H1 (cell line): ENCODE measurements around the gene TRAF3IP3. TPM values are rescaled to one million over a fixed set of nuclear protein-coding genes. Genes with fewer than 3 reads are reported as not detected.

Source experiments
- CTCF ChIA-PET: fragments of 300-600 bp; sonication (Branson Sonifier 250); formaldehyde crosslinking; loops from one replicate; lab custom pipeline; 2021; ENCODE audit not compliant: partially characterized antibody; lab: Charles Lee
- POLR2A ChIA-PET: fragments of 300-600 bp; sonication (Branson Sonifier 250); formaldehyde crosslinking; loops from one replicate; lab custom pipeline; 2021; ENCODE audit warnings: inconsistent platforms; ENCODE audit not compliant: partially characterized antibody; lab: Charles Lee
- DNase-seq, 2 experiments: peaks; one replicate each; pipeline versions ENCODE4 v3.0.0 to v3.0.0-alpha.2; 2010 to 2022; ENCODE audit warnings: low spot score in 2 of 2, low read depth in 1 of 2, mixed read lengths in 1 of 2
- FAIRE-seq: peaks from 2 replicates; lab custom pipeline; 2011; peaks lifted over from hg19 to GRCh38; lab: Jason Lieb, UNC
- H2AFZ ChIP-seq: 2 replicates; pipeline ENCODE4 v1.8.1; 2012; ENCODE audit warnings: low read length, inconsistent platforms
- H2AK5ac ChIP-seq: 2 replicates; pipeline ENCODE4 v1.6.1; 2013; ENCODE audit warnings: low read depth, low read length
- H2BK120ac ChIP-seq: replicated peaks from 2 replicates; pipeline ENCODE3; 2013; ENCODE audit warnings: low read depth, low read length, inconsistent platforms
- H2BK12ac ChIP-seq: 2 replicates; pipeline ENCODE4 v1.6.1; 2013; ENCODE audit warnings: low read depth, low read length
- H2BK15ac ChIP-seq: 2 replicates; pipeline ENCODE4 v1.6.1; 2013; ENCODE audit warnings: low read length
- H2BK20ac ChIP-seq: 2 replicates; pipeline ENCODE4 v1.6.1; 2013; ENCODE audit warnings: low read length
- H2BK5ac ChIP-seq: 2 replicates; pipeline ENCODE4 v1.6.1; 2013; ENCODE audit warnings: low read depth, low read length
- H3K14ac ChIP-seq: 2 replicates; pipeline ENCODE4 v1.6.1; 2013; ENCODE audit warnings: inconsistent platforms; ENCODE audit not compliant: insufficient read length
- H3K18ac ChIP-seq: 2 replicates; pipeline ENCODE4 v1.6.1; 2013; ENCODE audit warnings: low read length; ENCODE audit errors: extremely low read depth
- H3K23ac ChIP-seq: 2 replicates; pipeline ENCODE4 v1.6.1; 2013; ENCODE audit warnings: inconsistent platforms; ENCODE audit not compliant: insufficient read length
- H3K23me2 ChIP-seq: 2 replicates; pipeline ENCODE4 v1.6.1; 2013; ENCODE audit warnings: low read depth, low read length
- H3K27ac ChIP-seq: 2 replicates; pipeline ENCODE4 v1.6.1; 2011; ENCODE audit warnings: low read depth, low read length, inconsistent platforms
- H3K27me3 ChIP-seq, 4 experiments: replicated peaks in 1 of 4; 1 replicate in 1 of 4; 2 replicates in 3 of 4; pipeline versions ENCODE4 v1.6.1 to v1.8.1; 2011 to 2013; ENCODE audit warnings: low read length in 3 of 4, mild to moderate bottlenecking in 3 of 4, inconsistent platforms in 2 of 4, mixed read lengths in 2 of 4, moderate library complexity in 1 of 4; ENCODE audit not compliant: control insufficient read depth in 3 of 4, insufficient read depth in 3 of 4; ENCODE audit errors: extremely low read depth in 1 of 4
- H3K36me3 ChIP-seq, 4 experiments: 2 replicates each; pipeline versions ENCODE4 v1.6.1 to v1.8.1; 2011 to 2013; ENCODE audit warnings: mild to moderate bottlenecking in 4 of 4, low read length in 3 of 4, moderate library complexity in 2 of 4, control low read depth in 1 of 4, inconsistent platforms in 1 of 4; ENCODE audit not compliant: insufficient read depth in 4 of 4, control insufficient read depth in 2 of 4
- H3K4ac ChIP-seq: replicated peaks from 2 replicates; pipeline ENCODE3; 2013; ENCODE audit warnings: low read length, low read depth, mixed read lengths, inconsistent platforms; ENCODE audit not compliant: insufficient read length
- H3K4me1 ChIP-seq, 4 experiments: replicated peaks in 1 of 4; 1 replicate in 1 of 4; 2 replicates in 3 of 4; pipeline versions ENCODE4 v1.6.1 to v1.8.1; 2011 to 2013; ENCODE audit warnings: low read length in 3 of 4, inconsistent platforms in 2 of 4, mixed read lengths in 1 of 4; ENCODE audit not compliant: insufficient read depth in 4 of 4, control insufficient read depth in 3 of 4
- H3K4me2 ChIP-seq, 2 experiments: 2 replicates each; pipeline versions ENCODE4 v1.6.1 to v1.8.1; 2011 to 2013; ENCODE audit warnings: low read depth in 2 of 2, low read length in 2 of 2, control low read depth in 1 of 2, inconsistent platforms in 1 of 2, mild to moderate bottlenecking in 1 of 2; ENCODE audit not compliant: insufficient read depth in 1 of 2
- H3K4me3 ChIP-seq, 4 experiments: fragments of 200-600, 300-600 bp in 1 of 4; sonication (generic), shearing (Covaris generic), sonication (Bioruptor Twin) in 1 of 4; 2 replicates each; pipeline versions ENCODE4 v1.5.1 to v1.8.1; 2011 to 2016; ENCODE audit warnings: low read length in 4 of 4, low read depth in 3 of 4, control low read depth in 2 of 4, inconsistent platforms in 2 of 4, mild to moderate bottlenecking in 2 of 4, mixed read lengths in 1 of 4, moderate library complexity in 1 of 4; ENCODE audit not compliant: insufficient read depth in 2 of 4; ENCODE audit errors: extremely low read depth in 1 of 4
- H3K56ac ChIP-seq: replicated peaks from 2 replicates; pipeline ENCODE3; 2013; ENCODE audit warnings: low read depth, mild to moderate bottlenecking, mixed read lengths, low read length, inconsistent platforms; ENCODE audit not compliant: insufficient read length
- H3K79me1 ChIP-seq: 2 replicates; pipeline ENCODE4 v1.6.1; 2013; ENCODE audit warnings: low read depth, low read length, control low read depth
- H3K79me2 ChIP-seq, 2 experiments: 2 replicates each; pipeline versions ENCODE4 v1.6.1 to v1.8.1; 2012 to 2013; ENCODE audit warnings: low read length in 2 of 2, mild to moderate bottlenecking in 2 of 2, inconsistent platforms in 1 of 2; ENCODE audit not compliant: insufficient read depth in 2 of 2, control insufficient read depth in 1 of 2
- H3K9ac ChIP-seq, 4 experiments: replicated peaks in 1 of 4; 1 replicate in 1 of 4; 2 replicates in 3 of 4; pipeline versions ENCODE4 v1.6.1 to v1.8.1; 2011 to 2013; ENCODE audit warnings: low read depth in 3 of 4, low read length in 3 of 4, control low read depth in 2 of 4, mild to moderate bottlenecking in 2 of 4, moderate library complexity in 2 of 4, inconsistent platforms in 1 of 4; ENCODE audit errors: extremely low read depth in 1 of 4
- H3K9me3 ChIP-seq, 2 experiments: 2 replicates each; pipeline versions ENCODE4 v1.6.1 to v1.8.1; 2012 to 2013; ENCODE audit warnings: mild to moderate bottlenecking in 2 of 2, moderate library complexity in 2 of 2, control low read depth in 1 of 2, inconsistent platforms in 1 of 2, low read depth in 1 of 2, low read length in 1 of 2, mixed read lengths in 1 of 2; ENCODE audit not compliant: insufficient read depth in 2 of 2
- H4K20me1 ChIP-seq, 2 experiments: replicated peaks in 1 of 2; 2 replicates each; pipeline versions ENCODE3 to v1.8.1; 2011 to 2013; ENCODE audit warnings: inconsistent platforms in 2 of 2, low read length in 2 of 2, mild to moderate bottlenecking in 1 of 2; ENCODE audit not compliant: insufficient read depth in 2 of 2, control insufficient read depth in 1 of 2
- H4K5ac ChIP-seq: 2 replicates; pipeline ENCODE4 v1.6.1; 2013; ENCODE audit warnings: low read length, low read depth, mixed read lengths, inconsistent platforms; ENCODE audit not compliant: insufficient read length
- H4K8ac ChIP-seq: 2 replicates; pipeline ENCODE4 v1.8.0; 2013; ENCODE audit warnings: mild to moderate bottlenecking, moderate library complexity, low read length, inconsistent platforms; ENCODE audit not compliant: insufficient read depth; ENCODE audit errors: extremely low read depth
- H4K91ac ChIP-seq: replicated peaks from 2 replicates; pipeline ENCODE3; 2013; ENCODE audit warnings: low read length, mixed read lengths, inconsistent platforms; ENCODE audit not compliant: insufficient read length
- KDM1A ChIP-seq: fragments of 200-600, 300-600 bp; sonication (generic); IDR thresholded peaks from 2 replicates; pipeline ENCODE4 v1.7.1; 2016; ENCODE audit warnings: mild to moderate bottlenecking, low read length, borderline replicate concordance
- WGBS, 2 experiments: shearing (Covaris generic) in 1 of 2; methylation state at CpG; one replicate each; pipeline versions ENCODE4 v1.1.6 to v1.1.7; 2013 to 2015; ENCODE audit warnings: low lambda C conversion rate in 2 of 2, mixed read lengths in 2 of 2, inconsistent platforms in 1 of 2, low coverage in 1 of 2, missing lambda C conversion rate in 1 of 2; ENCODE audit not compliant: insufficient replicate concordance in 2 of 2, insufficient coverage in 1 of 2, insufficient read length in 1 of 2; ENCODE audit errors: extremely low coverage in 1 of 2, missing lambda C conversion rate in 1 of 2; 5-methylcytosine and 5-hydroxymethylcytosine counted together
- polyA plus RNA-seq, 7 experiments: library from polyadenylated mRNA; depleted of rRNA in 3 of 7; stranded (reverse) in 5 of 7; unstranded in 2 of 7; fragments of >200 nt in 5 of 7; fragments of 200-250 nt in 2 of 7; gene quantifications; 1 replicate in 5 of 7; 2 replicates in 1 of 7; 4 replicates in 1 of 7; pipeline versions ENCODE4 v1.2.1 to v1.2.3, GENCODE V29; 2011 to 2013; ENCODE audit warnings: missing spikeins in 2 of 7, mixed read lengths in 2 of 7
- total RNA-seq: library from RNA; stranded (reverse); fragmentation: NEBNext Ultra II Directional; extraction: Animal tissue kit (Norgen Biotek cat#: 25700); gene quantifications from 2 replicates; pipeline ENCODE4 v1.2.1, GENCODE V29; 2021

TRAF3IP3 gene
- total and polyA plus RNA-seq, 2 of the 8 experiments (the other 6 are each of a cell fraction or from before 2014, with no cell fraction given): not detected

DNA sequence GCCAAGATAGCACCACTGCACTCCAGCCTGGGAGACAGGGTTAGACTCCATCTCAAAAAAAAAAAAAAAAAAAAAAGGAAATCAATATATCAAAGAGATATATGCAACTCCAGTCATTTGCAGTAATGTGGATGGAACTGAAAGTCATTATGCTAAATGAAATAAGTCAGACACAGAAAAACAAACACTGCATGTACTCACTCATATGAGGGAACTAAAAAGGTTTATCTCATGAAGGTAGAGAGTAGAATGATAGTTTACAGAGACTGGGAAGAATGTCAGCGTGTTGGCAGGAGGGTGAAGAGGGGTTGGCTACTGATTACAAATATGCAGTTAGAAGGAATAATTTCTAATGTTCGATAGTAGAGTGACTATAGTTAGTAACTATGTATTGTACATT, 38.0 kb upstream of the TRAF3IP3 start:
- H3K4me3 ChIP-seq: no peak overlapping the region
- no peak overlapping the region for H4K5ac ChIP-seq
- peaks cover 0 to 1% (median 0%) of the 10 kb centered on the region in 4 experiments; a peak in 2 of 7 replicates for H3K27me3 ChIP-seq
- no peaks in the 10 kb centered on the region for H3K9me3 ChIP-seq
- WGBS, 2 experiments: 91% methylated on average over 2 of the region's 2 CpGs; no CpG with 5 or more reads in 1 of the 2 experiments
- FAIRE-seq: no peak
- no peak overlapping the region for H2BK5ac ChIP-seq
- no peak overlapping the region for H2BK15ac ChIP-seq
- no peak overlapping the region for H2BK120ac ChIP-seq
- no peak overlapping the region for H3K23ac ChIP-seq
- no peak overlapping the region for H3K4ac ChIP-seq
- DNase-seq: no peak
- no peak overlapping the region for H3K27ac ChIP-seq
- no peak overlapping the region for H3K18ac ChIP-seq
- no peak overlapping the region for H2BK20ac ChIP-seq
- H2BK12ac ChIP-seq: no peak overlapping the region
- no peaks in the 10 kb centered on the region for H3K23me2 ChIP-seq
- TF ChIP-seq KDM1A: no peak
- TF ChIP-seq, all 59 proteins: peak for 0
- Histone ChIP-seq H3K79me1 (no peaks in the 10 kb centered on the region), H3K14ac (no peak overlapping the region), H4K91ac (no peak overlapping the region), H4K20me1 (no peaks in the 10 kb centered on the region), H3K79me2 (no peaks in the 10 kb centered on the region), H4K8ac (no peak overlapping the region), H3K4me1 (no peaks in the 10 kb centered on the region), H2AFZ (no peak overlapping the region), H3K56ac (no peak overlapping the region), H3K9ac (no peak overlapping the region), H2AK5ac (no peak overlapping the region), H3K4me2 (no peak overlapping the region), H3K36me3 (no peaks in the 10 kb centered on the region)
- ChIA-PET POLR2A (no interaction called here), CTCF (no interaction called here)
